Measurements from ENCODE around the gene CDAN1. TPM values are rescaled to one million over a fixed set of nuclear protein-coding genes. Genes with fewer than 3 reads are reported as not detected.

The CDAN1 gene
- total RNA-seq, 1 donor from 2014 or later, result 36.8 TPM

- Mint-ChIP-seq H3K27ac (no peak overlapping the region), H3K36me3 (no peaks in the 10 kb centered on the region), H3K27me3 (ENCODE audit: low read depth) (no peaks in the 10 kb centered on the region), H3K4me1 (no peaks in the 10 kb centered on the region), H3K9me3 (no peaks in the 10 kb centered on the region), H3K4me3 (no peak overlapping the region)
- no peak for DNase-seq (ENCODE audit: low spot score in 2 of 2, unreplicated experiment in 2 of 2)
- no peak for TF ChIP-seq CTCF (IDR thresholded peaks at IDR 0.05; ENCODE audit: unreplicated experiment)
Measured at GRCh38 chr15:42693942-42694341, 43.0 kb downstream of the CDAN1 start.

GRCh38 chr15:42693496-42693895, 43.4 kb downstream of the CDAN1 start:
- no peaks in the 10 kb centered on the region for H3K9me3 Mint-ChIP-seq
- H3K4me3 Mint-ChIP-seq, result no peak overlapping the region
- DNase-seq (ENCODE audit: low spot score in 2 of 2, unreplicated experiment in 2 of 2), result no peak
- no peak overlapping the region for H3K27ac Mint-ChIP-seq
- no peak for TF ChIP-seq CTCF (IDR thresholded peaks at IDR 0.05; ENCODE audit: unreplicated experiment)
- H3K36me3 Mint-ChIP-seq, result no peaks in the 10 kb centered on the region
- no peaks in the 10 kb centered on the region for H3K4me1 Mint-ChIP-seq
- no peaks in the 10 kb centered on the region for H3K27me3 Mint-ChIP-seq (ENCODE audit: low read depth)

- Mint-ChIP-seq H3K9me3 (no peaks in the 10 kb centered on the region), H3K36me3 (no peaks in the 10 kb centered on the region), H3K27me3 (ENCODE audit: low read depth) (no peaks in the 10 kb centered on the region), H3K4me1 (no peaks in the 10 kb centered on the region), H3K27ac (no peak overlapping the region), H3K4me3 (no peak overlapping the region)
- no peak for TF ChIP-seq CTCF (IDR thresholded peaks at IDR 0.05; ENCODE audit: unreplicated experiment)
- DNase-seq (ENCODE audit: low spot score in 2 of 2, unreplicated experiment in 2 of 2), result no peak
Measured at GRCh38 chr15:42692997-42693396, 43.9 kb downstream of the CDAN1 start.

GRCh38 chr15:42692536-42692935, 44.4 kb downstream of the CDAN1 start:
- DNase-seq (ENCODE audit: low spot score in 2 of 2, unreplicated experiment in 2 of 2), result no peak
- Mint-ChIP-seq H3K4me3 (no peak overlapping the region), H3K4me1 (no peaks in the 10 kb centered on the region), H3K9me3 (no peaks in the 10 kb centered on the region), H3K27ac (no peak overlapping the region), H3K27me3 (ENCODE audit: low read depth) (no peaks in the 10 kb centered on the region), H3K36me3 (no peaks in the 10 kb centered on the region)
- no peak for TF ChIP-seq CTCF (IDR thresholded peaks at IDR 0.05; ENCODE audit: unreplicated experiment)

- H3K4me3 Mint-ChIP-seq, result no peak overlapping the region
- H3K27me3 Mint-ChIP-seq (ENCODE audit: low read depth), result peaks cover 2% of the 10 kb centered on the region
- no peak overlapping the region for H3K27ac Mint-ChIP-seq
- H3K4me1 Mint-ChIP-seq, result no peaks in the 10 kb centered on the region
- no peaks in the 10 kb centered on the region for H3K9me3 Mint-ChIP-seq
- TF ChIP-seq CTCF (IDR thresholded peaks at IDR 0.05; ENCODE audit: unreplicated experiment), result no peak
- no peaks in the 10 kb centered on the region for H3K36me3 Mint-ChIP-seq
- DNase-seq (ENCODE audit: low spot score in 2 of 2, unreplicated experiment in 2 of 2), result no peak
Measured at GRCh38 chr15:42691770-42692169, 45.2 kb downstream of the CDAN1 start.

- Mint-ChIP-seq H3K36me3 (peaks cover 2% of the 10 kb centered on the region), H3K9me3 (no peaks in the 10 kb centered on the region), H3K4me1 (no peaks in the 10 kb centered on the region), H3K27ac (no peak overlapping the region), H3K4me3 (no peak overlapping the region), H3K27me3 (ENCODE audit: low read depth) (peaks cover 2% of the 10 kb centered on the region)
- DNase-seq (ENCODE audit: low spot score in 2 of 2, unreplicated experiment in 2 of 2), result no peak
- no peak for TF ChIP-seq CTCF (IDR thresholded peaks at IDR 0.05; ENCODE audit: unreplicated experiment)
Measured at GRCh38 chr15:42691308-42691707, 45.6 kb downstream of the CDAN1 start.
